SK-N-SH (cell line): ENCODE data around the gene RPS27A. TPM values are rescaled to one million over a fixed set of nuclear protein-coding genes. Genes with fewer than 3 reads are reported as not detected.
"Not testable (repeated sequence)": the region's sequence is repeated elsewhere in the genome, so short reads cannot be mapped to it uniquely, and the experiment has no call there.

Experiments used
- CTCF ChIA-PET: fragments of 300-600, 350-600 bp; formaldehyde crosslinking; extraction: SDS; loops from one replicate; lab custom pipeline; 2021; lab: Yijun Ruan, JAX
- POLR2A ChIA-PET: fragments of 350-600 bp; sonication (Branson Sonifier 250); formaldehyde crosslinking; extraction: SDS; loops from one replicate; lab custom pipeline; 2020; ENCODE audit warnings: antibody characterized with exemption, inconsistent platforms; lab: Yijun Ruan, JAX
- DNase-seq: peaks from one replicate; pipeline ENCODE4 v3.0.0; 2012
- H2AFZ ChIP-seq: fragments of 200-600 bp; sonication (generic); 2 replicates; pipeline ENCODE4 v1.8.1; 2016; ENCODE audit warnings: antibody characterized with exemption, mild to moderate bottlenecking, low read depth
- H3F3A ChIP-seq: fragments of 200-600 bp; sonication (generic); replicated peaks from 2 replicates; pipeline ENCODE3; 2016; ENCODE audit warnings: antibody characterized with exemption, mild to moderate bottlenecking; ENCODE audit not compliant: insufficient read depth
- H3K27ac ChIP-seq, 2 experiments: fragments of 200-500 bp in 1 of 2; fragments of 200-600 bp in 1 of 2; sonication (Bioruptor generic) in 1 of 2; sonication (generic), shearing (Covaris generic) in 1 of 2; 2 replicates each; pipeline versions ENCODE4 v1.5.1 to v1.6.1; 2014 to 2016; ENCODE audit warnings: low read depth in 2 of 2, inconsistent platforms in 1 of 2, low read length in 1 of 2, mild to moderate bottlenecking in 1 of 2, mixed read lengths in 1 of 2
- H3K27me3 ChIP-seq: fragments of 200-600 bp; sonication (generic), shearing (Covaris generic); 2 replicates; pipeline ENCODE4 v1.6.1; 2016; ENCODE audit warnings: mixed run types; ENCODE audit not compliant: insufficient read depth
- H3K36me3 ChIP-seq, 2 experiments: fragments of 200-500 bp in 1 of 2; fragments of 200-600 bp in 1 of 2; sonication (Bioruptor generic) in 1 of 2; sonication (generic) in 1 of 2; replicated peaks in 1 of 2; 2 replicates each; pipeline versions ENCODE3 to v1.5.1; 2014 to 2016; ENCODE audit warnings: low read length in 1 of 2, mild to moderate bottlenecking in 1 of 2; ENCODE audit not compliant: insufficient read depth in 2 of 2, control insufficient read depth in 1 of 2
- H3K4me1 ChIP-seq, 2 experiments: fragments of 200-500 bp in 1 of 2; fragments of 200-600 bp in 1 of 2; sonication (Bioruptor generic) in 1 of 2; sonication (generic), shearing (Covaris generic) in 1 of 2; 2 replicates each; pipeline versions ENCODE4 v1.5.1 to v1.6.1; 2014 to 2016; ENCODE audit warnings: low read depth in 1 of 2, low read length in 1 of 2, mixed run types in 1 of 2; ENCODE audit not compliant: insufficient read depth in 2 of 2, control insufficient read depth in 1 of 2
- H3K4me2 ChIP-seq: fragments of 200-600 bp; sonication (generic), shearing (Covaris generic); 2 replicates; pipeline ENCODE4 v1.6.1; 2017; ENCODE audit warnings: mixed run types
- H3K4me3 ChIP-seq, 2 experiments: fragments of 200-500 bp in 1 of 2; fragments of 200-600 bp in 1 of 2; sonication (Bioruptor generic) in 1 of 2; sonication (generic), shearing (Covaris generic) in 1 of 2; 2 replicates each; pipeline versions ENCODE4 v1.5.1 to v1.8.1; 2014 to 2016; ENCODE audit warnings: low read depth in 2 of 2, inconsistent platforms in 1 of 2, low read length in 1 of 2, mild to moderate bottlenecking in 1 of 2, mixed read lengths in 1 of 2, moderate library complexity in 1 of 2
- H3K79me2 ChIP-seq: fragments of 200-600 bp; sonication (generic); 2 replicates; pipeline ENCODE4 v1.8.1; 2017; ENCODE audit warnings: mild to moderate bottlenecking; ENCODE audit not compliant: insufficient read depth
- H3K9ac ChIP-seq: fragments of 200-600 bp; sonication (generic); 2 replicates; pipeline ENCODE4 v1.6.1; 2017; ENCODE audit warnings: mixed run types
- H3K9me2 ChIP-seq: fragments of 200-600 bp; sonication (generic); 2 replicates; pipeline ENCODE4 v1.6.1; 2017; ENCODE audit warnings: mixed run types
- H3K9me3 ChIP-seq: fragments of 200-600 bp; sonication (generic); 2 replicates; pipeline ENCODE4 v1.6.1; 2017; ENCODE audit warnings: mixed run types, mild to moderate bottlenecking, moderate library complexity
- H4K20me1 ChIP-seq: fragments of 200-600 bp; sonication (generic); 2 replicates; pipeline ENCODE4 v1.6.1; 2017; ENCODE audit warnings: mild to moderate bottlenecking, mixed run types; ENCODE audit not compliant: insufficient read depth
- CHD2 ChIP-seq: fragments of 150-350 bp; IDR thresholded peaks from 2 replicates; pipeline ENCODE4 v1.6.1; 2018; ENCODE audit warnings: low read length; ENCODE audit not compliant: partially characterized antibody
- EP300 ChIP-seq, 2 experiments: IDR thresholded peaks; 2 replicates each; pipeline versions ENCODE4 v1.4.0 to v1.6.1; 2012; ENCODE audit warnings: borderline replicate concordance in 1 of 2, low read depth in 1 of 2, low read length in 1 of 2
- FOSL2 ChIP-seq: IDR thresholded peaks from 2 replicates; pipeline ENCODE4 v1.4.0; 2012; ENCODE audit warnings: low read depth, mild to moderate bottlenecking, moderate library complexity, borderline replicate concordance
- FOXJ3 ChIP-seq: sonication (generic); formaldehyde crosslinking; IDR thresholded peaks from 2 replicates; pipeline ENCODE4 v1.5.1; 2020; ENCODE audit warnings: mild to moderate bottlenecking, missing genetic modification reagents
- GABPA ChIP-seq: IDR thresholded peaks from 2 replicates; pipeline ENCODE4 v1.4.0; 2012; ENCODE audit warnings: low read depth, mild to moderate bottlenecking
- MEF2A ChIP-seq: IDR thresholded peaks from 2 replicates; pipeline ENCODE4 v1.4.0; 2012; ENCODE audit warnings: low read depth, borderline replicate concordance
- MXI1 ChIP-seq: IDR thresholded peaks from 2 replicates; pipeline ENCODE4 v1.6.1; 2012; ENCODE audit warnings: mild to moderate bottlenecking, low read depth, low read length, improper control_type of control experiment
- RXRA ChIP-seq: IDR thresholded peaks from 2 replicates; pipeline ENCODE4 v1.4.0; 2012; ENCODE audit warnings: low read depth, mild to moderate bottlenecking, borderline replicate concordance
- YY1 ChIP-seq: IDR thresholded peaks from 2 replicates; pipeline ENCODE4 v1.4.0; 2012; ENCODE audit warnings: low read depth, mild to moderate bottlenecking
- WGBS: methylation state at CpG from one replicate; pipeline ENCODE4 v1.1.6; 2017; ENCODE audit warnings: low lambda C conversion rate; 5-methylcytosine and 5-hydroxymethylcytosine counted together
- polyA plus RNA-seq, 3 experiments: library from polyadenylated mRNA; depleted of rRNA; stranded (reverse); fragments of >200 nt; gene quantifications; 2 replicates each; pipeline ENCODE4 v1.2.3, GENCODE V29; 2012
- TF ChIP-seq, protein P1 (sequence below): fragments of 150-350 bp; IDR thresholded peaks from 2 replicates; pipeline ENCODE4 v1.6.1; 2017; ENCODE audit warnings: antibody characterized with exemption, low read length, low read depth, borderline replicate concordance
- TF ChIP-seq, protein P2 (sequence below): IDR thresholded peaks from 2 replicates; pipeline ENCODE4 v1.4.0; 2012; ENCODE audit warnings: low read depth, borderline replicate concordance

Gene RPS27A
- polyA plus RNA-seq, 1 of the 3 experiments (the other 2 are of a cell fraction): 1,777 TPM

DNA sequence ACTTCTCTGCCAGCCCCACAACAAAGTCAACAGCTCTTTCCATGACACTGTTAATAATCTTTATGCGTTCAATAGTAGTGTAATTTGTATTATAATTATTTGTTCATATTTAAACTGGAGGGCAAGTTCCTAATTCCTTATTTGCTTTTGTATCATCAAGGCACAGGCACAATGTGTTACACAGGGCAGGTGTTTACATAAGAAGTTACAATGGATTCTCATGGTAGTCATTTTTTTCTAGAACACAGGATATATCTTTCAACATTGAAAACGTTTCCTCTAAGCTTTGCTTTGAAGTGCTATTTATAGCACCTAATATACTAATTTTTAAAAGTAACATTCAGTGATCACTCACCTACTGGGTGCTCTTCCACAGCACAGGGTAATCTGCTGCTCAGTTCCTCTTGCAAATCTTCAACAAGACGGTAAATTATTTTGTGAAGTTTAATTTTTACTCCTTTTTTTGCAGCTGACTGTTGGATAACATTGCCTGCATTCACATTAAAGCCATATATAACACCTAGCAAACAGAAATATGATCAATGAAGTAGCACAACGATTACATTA lies 7.3 kb downstream of the RPS27A start:
- Histone ChIP-seq H3K9me3 (no peaks in the 10 kb centered on the region), H3K36me3 (peaks cover 66 to 85% of the 10 kb centered on the region in 2 experiments), H3K27ac (no peak overlapping the region), H3K4me1 (peaks cover 0 to 4% of the 10 kb centered on the region in 2 experiments; a peak in 2 of 4 replicates), H4K20me1 (0 out of 2 replicates have a peak, but pooled peaks cover under 1% of the 10 kb centered on the region), H3K4me2 (no peak overlapping the region), H3K79me2 (peaks cover 5% of the 10 kb centered on the region), H3K27me3 (no peaks in the 10 kb centered on the region), H3K9ac (no peak overlapping the region), H2AFZ (no peak overlapping the region), H3K9me2 (no peaks in the 10 kb centered on the region), H3F3A (peaks cover 56% of the 10 kb centered on the region), H3K4me3 (no peak overlapping the region)
- ChIA-PET POLR2A (no interaction called here), CTCF (interaction anchor here (0.7 kb wide), 1 partner anchor 347 kb away, joined by 3 read pairs; no protein-coding TSS in a partner anchor)
- WGBS: 76% methylated on average over 4 of the region's 4 CpGs
- no peak for DNase-seq
- TF ChIP-seq YY1 (no peak), RXRA (no peak), FOXJ3 (no peak), EP300 (IDR thresholded peaks at IDR 0.05; ENCODE audit: borderline replicate concordance in 1 of 2, low read depth in 1 of 2, low read length in 1 of 2) (no peak)

DNA sequence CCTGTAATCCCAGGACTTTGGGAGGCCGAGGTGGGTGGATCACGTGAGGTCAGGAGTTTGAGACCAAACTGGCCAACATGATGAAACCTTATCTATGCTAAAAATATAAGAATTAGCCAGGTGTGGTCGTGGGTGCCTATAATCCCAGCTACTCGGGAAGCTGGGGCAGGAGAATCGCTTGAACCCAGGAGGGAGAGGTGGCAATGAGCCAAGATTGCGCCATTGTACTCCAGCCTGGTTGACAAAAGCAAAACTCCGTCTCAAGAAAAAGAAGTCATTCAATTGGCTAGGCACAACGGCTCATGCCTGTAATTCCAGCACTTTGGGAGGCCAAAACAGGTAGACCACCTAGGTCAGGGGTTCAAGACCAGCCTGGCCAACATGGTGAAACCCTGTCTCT lies 9.1 kb downstream of the RPS27A start:
- H3K4me1 ChIP-seq, H3K4me2 ChIP-seq, H2AFZ ChIP-seq, H3K27ac ChIP-seq, H3K4me3 ChIP-seq, H3K27me3 ChIP-seq, H3K79me2 ChIP-seq, H4K20me1 ChIP-seq, H3K9me3 ChIP-seq, H3K9ac ChIP-seq, DNase-seq, H3K9me2 ChIP-seq, CTCF ChIA-PET: not testable (repeated sequence)
- 93% methylated on average over 8 of the region's 8 CpGs for WGBS
- Histone ChIP-seq H3F3A (peaks cover 40% of the 10 kb centered on the region), H3K36me3 (peaks cover 53 to 66% of the 10 kb centered on the region in 2 experiments)
- POLR2A ChIA-PET: interaction anchor here (1.4 kb wide), 1 partner anchor 9 kb away, joined by 4 read pairs; the partner anchor contains the start of genes CLHC1 and RPS27A

DNA sequence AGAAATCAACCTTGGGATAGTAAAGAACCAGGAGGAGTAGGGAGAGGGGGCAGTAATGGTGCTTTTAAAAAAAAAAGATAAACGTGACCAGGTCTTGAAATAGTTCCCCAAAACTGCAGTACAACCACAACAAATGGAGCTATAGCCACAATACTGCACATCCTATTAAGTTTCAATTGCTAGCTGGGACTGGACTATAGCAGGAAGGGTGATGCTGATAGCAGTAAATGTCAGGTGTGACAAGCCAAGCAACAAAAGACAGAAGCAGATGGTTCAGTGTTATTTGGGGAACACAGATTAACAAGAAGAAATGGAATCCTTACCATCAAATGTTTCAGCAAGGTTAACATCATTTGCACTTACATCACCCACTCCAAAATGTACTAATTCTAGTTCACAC lies 10.1 kb downstream of the RPS27A start:
- no peak overlapping the region for H3K4me3 ChIP-seq
- no peaks in the 10 kb centered on the region for H3K9me3 ChIP-seq
- H3F3A ChIP-seq: peaks cover 29% of the 10 kb centered on the region
- WGBS: 59% methylated on average over 1 of the region's 1 CpG
- H3K9me2 ChIP-seq: no peaks in the 10 kb centered on the region
- H4K20me1 ChIP-seq: no peaks in the 10 kb centered on the region
- H3K36me3 ChIP-seq: peaks cover 47 to 62% of the 10 kb centered on the region in 2 experiments
- H3K9ac ChIP-seq: no peak overlapping the region
- TF ChIP-seq GABPA: no peak
- no peak for TF ChIP-seq CHD2
- no peak for TF ChIP-seq EP300 (IDR thresholded peaks at IDR 0.05; ENCODE audit: borderline replicate concordance in 1 of 2, low read depth in 1 of 2, low read length in 1 of 2)
- TF ChIP-seq, protein P1, sequence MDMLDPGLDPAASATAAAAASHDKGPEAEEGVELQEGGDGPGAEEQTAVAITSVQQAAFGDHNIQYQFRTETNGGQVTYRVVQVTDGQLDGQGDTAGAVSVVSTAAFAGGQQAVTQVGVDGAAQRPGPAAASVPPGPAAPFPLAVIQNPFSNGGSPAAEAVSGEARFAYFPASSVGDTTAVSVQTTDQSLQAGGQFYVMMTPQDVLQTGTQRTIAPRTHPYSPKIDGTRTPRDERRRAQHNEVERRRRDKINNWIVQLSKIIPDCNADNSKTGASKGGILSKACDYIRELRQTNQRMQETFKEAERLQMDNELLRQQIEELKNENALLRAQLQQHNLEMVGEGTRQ: no peak
- no peak for TF ChIP-seq FOSL2
- no peak for TF ChIP-seq MEF2A
- TF ChIP-seq, protein P2, sequence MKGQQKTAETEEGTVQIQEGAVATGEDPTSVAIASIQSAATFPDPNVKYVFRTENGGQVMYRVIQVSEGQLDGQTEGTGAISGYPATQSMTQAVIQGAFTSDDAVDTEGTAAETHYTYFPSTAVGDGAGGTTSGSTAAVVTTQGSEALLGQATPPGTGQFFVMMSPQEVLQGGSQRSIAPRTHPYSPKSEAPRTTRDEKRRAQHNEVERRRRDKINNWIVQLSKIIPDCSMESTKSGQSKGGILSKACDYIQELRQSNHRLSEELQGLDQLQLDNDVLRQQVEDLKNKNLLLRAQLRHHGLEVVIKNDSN: no peak
- no peak for TF ChIP-seq MXI1
- TF ChIP-seq, all 33 proteins: peak for 0
- no peaks in the 10 kb centered on the region for H3K79me2 ChIP-seq
- no peaks in the 10 kb centered on the region for H3K4me1 ChIP-seq
- H2AFZ ChIP-seq: no peak overlapping the region
- DNase-seq: no peak
- no peak overlapping the region for H3K4me2 ChIP-seq
- no peaks in the 10 kb centered on the region for H3K27me3 ChIP-seq
- POLR2A ChIA-PET: interaction anchor here (0.6 kb wide), 1 partner anchor 25 kb away, joined by 4 read pairs; no protein-coding TSS in a partner anchor
- no peak overlapping the region for H3K27ac ChIP-seq
- CTCF ChIA-PET: no interaction called here
